HepG2 (cell line): ENCODE measurements around the gene CYRIA. TPM values are rescaled to one million over a fixed set of nuclear protein-coding genes. Genes with fewer than 3 reads are reported as not detected.

Experiments
- ATAC-seq: fragments of 200-7000 bp; cut with Tn5 transposase; 3 replicates; pipeline ENCODE4 v1.9.1; 2020; ENCODE audit warnings: mild to moderate bottlenecking, moderate library complexity
- BruUV-seq: library from RNA; stranded (reverse); fragments of 400-500 nt; replicated peaks from 2 replicates; lab custom pipeline; 2021; lab: Mats Ljungman, UMichigan
- CTCF ChIA-PET: fragments of 300-600 bp; formaldehyde crosslinking; extraction: SDS; loops from one replicate; lab custom pipeline; 2021; ENCODE audit warnings: low total read pairs, inconsistent platforms, low intra/inter-chr PET ratio; lab: Yijun Ruan, JAX
- POLR2A ChIA-PET: fragments of 350-600 bp; sonication (Branson Sonifier 250); formaldehyde crosslinking; loops from one replicate; lab custom pipeline; 2020; ENCODE audit warnings: antibody characterized with exemption, inconsistent platforms; lab: Yijun Ruan, JAX
- DNase-seq: peaks from one replicate; pipeline ENCODE4 v3.0.0-alpha.2; 2015; ENCODE audit warnings: low spot score
- FAIRE-seq: peaks from 3 replicates; lab custom pipeline; 2011; peaks lifted over from hg19 to GRCh38; lab: Jason Lieb, UNC
- H2AFZ ChIP-seq: one replicate; pipeline ENCODE4 v1.6.1; 2011; ENCODE audit warnings: low read length, inconsistent platforms
- H3K27ac ChIP-seq: fragments of 300-600 bp; 3 replicates; pipeline ENCODE4 v1.8.0; 2011; ENCODE audit warnings: mixed run types, mild to moderate bottlenecking, mixed read lengths, low read length, inconsistent platforms; ENCODE audit not compliant: insufficient read depth; ENCODE audit errors: extremely low read length
- H3K27me3 ChIP-seq, 2 experiments: fragments of 200-600 bp in 1 of 2; 2 replicates in 1 of 2; 3 replicates in 1 of 2; pipeline versions ENCODE4 v1.6.0 to v1.8.0; 2011; ENCODE audit warnings: low read length in 2 of 2, mild to moderate bottlenecking in 2 of 2, moderate library complexity in 2 of 2, inconsistent platforms in 1 of 2; ENCODE audit not compliant: insufficient read depth in 2 of 2, control insufficient read depth in 1 of 2
- H3K36me3 ChIP-seq, 2 experiments: fragments of 200-600 bp in 1 of 2; replicated peaks in 1 of 2; 2 replicates in 1 of 2; 3 replicates in 1 of 2; pipeline versions ENCODE4 v1.5.1 to v1.8.0; 2011; ENCODE audit warnings: low read length in 2 of 2, inconsistent platforms in 1 of 2; ENCODE audit not compliant: insufficient read depth in 2 of 2, control insufficient read depth in 1 of 2
- H3K4me1 ChIP-seq: 2 replicates; pipeline ENCODE4 v1.5.1; 2012; ENCODE audit warnings: low read length, inconsistent platforms; ENCODE audit not compliant: insufficient read depth
- H3K4me2 ChIP-seq: 2 replicates; pipeline ENCODE4 v1.6.0; 2011; ENCODE audit warnings: low read depth, low read length, inconsistent platforms
- H3K4me3 ChIP-seq, 3 experiments: fragments of 200-600 bp in 1 of 3; sonication (generic), shearing (Covaris generic) in 1 of 3; replicated peaks in 1 of 3; 2 replicates each; pipeline ENCODE4 v1.5.1; 2011 to 2016; ENCODE audit warnings: low read length in 3 of 3, inconsistent platforms in 2 of 3, low read depth in 2 of 3, mild to moderate bottlenecking in 2 of 3, control low read depth in 1 of 3, mixed read lengths in 1 of 3; ENCODE audit not compliant: insufficient read depth in 1 of 3
- H3K79me2 ChIP-seq: one replicate; pipeline ENCODE4 v1.6.1; 2011; ENCODE audit warnings: low read length, inconsistent platforms; ENCODE audit not compliant: insufficient read depth
- H3K9ac ChIP-seq: 2 replicates; pipeline ENCODE4 v1.6.0; 2011; ENCODE audit warnings: mild to moderate bottlenecking, low read depth, low read length, inconsistent platforms; ENCODE audit not compliant: insufficient read depth
- H3K9me3 ChIP-seq: 2 replicates; pipeline ENCODE4 v1.5.1; 2012; ENCODE audit warnings: mild to moderate bottlenecking, low read length
- H4K20me1 ChIP-seq: 2 replicates; pipeline ENCODE4 v1.6.0; 2011; ENCODE audit warnings: inconsistent platforms, mild to moderate bottlenecking, low read length, moderate library complexity; ENCODE audit not compliant: insufficient read depth
- CCAR2 ChIP-seq: fragments of 200-400 bp; formaldehyde crosslinking; optimal IDR thresholded peaks from 2 replicates; pipeline ENCODE3; 2018; ENCODE audit warnings: low read depth, mild to moderate bottlenecking, low read length, moderate library complexity
- ETV5 ChIP-seq: IDR thresholded peaks from 2 replicates; pipeline ENCODE4 v1.6.1; 2018; ENCODE audit warnings: missing biosample characterization, missing genetic modification reagents, inconsistent platforms, borderline replicate concordance
- JUND ChIP-seq: sonication (generic); formaldehyde crosslinking; IDR thresholded peaks from 2 replicates; pipeline ENCODE4 v1.8.0; 2022; ENCODE audit warnings: mild to moderate bottlenecking, missing genetic modification reagents
- PITX1 ChIP-seq: sonication (generic); formaldehyde crosslinking; IDR thresholded peaks from 2 replicates; pipeline ENCODE4 v1.5.1; 2020; ENCODE audit warnings: mild to moderate bottlenecking, missing genetic modification reagents
- RFX3 ChIP-seq: IDR thresholded peaks from 2 replicates; pipeline ENCODE4 v1.6.1; 2016; ENCODE audit warnings: missing biosample characterization, missing genetic modification reagents
- ZC3H4 ChIP-seq: sonication (generic); formaldehyde crosslinking; IDR thresholded peaks from 2 replicates; pipeline ENCODE4 v1.4.0; 2020; ENCODE audit warnings: missing genetic modification reagents, borderline replicate concordance
- ZFAT ChIP-seq: sonication (generic); formaldehyde crosslinking; conservative IDR thresholded peaks from 2 replicates; pipeline ENCODE4 v1.8.1; 2023; ENCODE audit warnings: missing genetic modification reagents, inconsistent platforms
- ZNF121 ChIP-seq: sonication (generic); formaldehyde crosslinking; IDR thresholded peaks from 2 replicates; pipeline ENCODE4 v1.5.0; 2020; ENCODE audit warnings: mild to moderate bottlenecking, missing genetic modification reagents
- ZNF18 ChIP-seq: sonication (generic); formaldehyde crosslinking; IDR thresholded peaks from 2 replicates; pipeline ENCODE4 v1.8.0; 2022; ENCODE audit warnings: mild to moderate bottlenecking, missing genetic modification reagents; ENCODE audit not compliant: insufficient replicate concordance
- ZNF180 ChIP-seq: sonication (generic); formaldehyde crosslinking; IDR thresholded peaks from 2 replicates; pipeline ENCODE4 v1.4.0; 2020; ENCODE audit warnings: low read depth, missing genetic modification reagents, borderline replicate concordance
- ZNF562 ChIP-seq: sonication (generic); formaldehyde crosslinking; IDR thresholded peaks from 2 replicates; pipeline ENCODE4 v1.8.0; 2022; ENCODE audit warnings: missing genetic modification reagents, borderline replicate concordance
- ZNF670 ChIP-seq: sonication (generic); formaldehyde crosslinking; IDR thresholded peaks from 2 replicates; pipeline ENCODE4 v1.8.0; 2022; ENCODE audit warnings: mild to moderate bottlenecking, missing genetic modification reagents, borderline replicate concordance
- ZNF891 ChIP-seq: sonication (generic); formaldehyde crosslinking; IDR thresholded peaks from 2 replicates; pipeline ENCODE4 v1.5.0; 2020; ENCODE audit warnings: mild to moderate bottlenecking, missing genetic modification reagents
- WGBS: methylation state at CpG from one replicate; pipeline ENCODE4 v1.1.6; 2017; ENCODE audit warnings: low lambda C conversion rate; 5-methylcytosine and 5-hydroxymethylcytosine counted together
- in situ Hi-C: cut with HindIII; loops from 2 replicates; pipeline ENCODE4 v1.10.0; 2017; ENCODE audit warnings: low pct_unique_long_range_greater_than_20kb; ENCODE audit not compliant: extremely low pct_ligation_motif_present
- intact Hi-C: fragments of 100-400 bp; cut with micrococcal nuclease; formaldehyde crosslinking; loops from one replicate; pipeline ENCODE4 v1.10.0; 2022; ENCODE audit not compliant: unreplicated experiment
- polyA plus RNA-seq, 8 experiments: library from polyadenylated mRNA; depleted of rRNA in 3 of 8; stranded (reverse) in 7 of 8; unstranded in 1 of 8; fragments of >200 nt; fragmentation: Illumina TruSeq in 4 of 8; extraction: Trizol in 4 of 8; gene quantifications; 2 replicates each; pipeline versions ENCODE4 v1.2.1 to v1.2.3, GENCODE V29; 2011 to 2016; ENCODE audit warnings: low read depth in 4 of 8, missing spikeins in 1 of 8, mixed read lengths in 1 of 8; ENCODE audit not compliant: insufficient read depth in 1 of 8
- total RNA-seq, 5 experiments: library from RNA; depleted of rRNA; stranded (reverse); fragments of >200 nt; fragmentation: Illumina TruSeq; extraction: Trizol; gene quantifications; 2 replicates each; pipeline ENCODE4 v1.2.3, GENCODE V29; 2016; ENCODE audit warnings: low read depth in 1 of 5

The CYRIA gene
- total and polyA plus RNA-seq, 2 of the 13 experiments (the other 11 are each of a cell fraction or from before 2014, with no cell fraction given) = 0.09 TPM; not detected in 1

GRCh38 chr2:16686641-16687040, 21.0 kb upstream of the CYRIA start:
- POLR2A ChIA-PET = no interaction called here
- FAIRE-seq = no peak
- BruUV-seq = no TSS peak

GRCh38 chr2:16685340-16685715, 19.7 kb upstream of the CYRIA start:
- TF ChIP-seq ZFAT (CRISPR knock-in tag) (no peak), ETV5 (CRISPR knock-in tag) (no peak), ZNF18 (CRISPR knock-in tag) (no peak), ZNF180 (CRISPR knock-in tag) (no peak), CCAR2 (no peak), ZNF891 (CRISPR knock-in tag) (no peak), RFX3 (CRISPR knock-in tag) (no peak), JUND (no peak), PITX1 (CRISPR knock-in tag) (no peak)
- BruUV-seq = no TSS peak
- no peak overlapping the region for H3K9ac ChIP-seq

More at GRCh38 chr2:16686641-16687040, 21.0 kb upstream of the CYRIA start:
- ATAC-seq (no peak), DNase-seq (no peak)
- in situ Hi-C loops (no loop called here), intact Hi-C loops (no loop called here)
- no peak overlapping the region for H3K4me3 ChIP-seq
- H3K36me3 ChIP-seq = no peaks in the 10 kb centered on the region; a peak in 1 of 5 replicates
- H3K79me2 ChIP-seq = no peaks in the 10 kb centered on the region
- H3K4me1 ChIP-seq = no peaks in the 10 kb centered on the region
- CTCF ChIA-PET = no interaction called here
- no peaks in the 10 kb centered on the region for H3K9me3 ChIP-seq
- no peaks in the 10 kb centered on the region for H4K20me1 ChIP-seq
- H2AFZ ChIP-seq = no peak overlapping the region
- WGBS = 6% methylated on average over 2 of the region's 2 CpGs
- no peak overlapping the region for H3K9ac ChIP-seq
- no peak for TF ChIP-seq ZNF121 (CRISPR knock-in tag)
- no peak for TF ChIP-seq ZNF562 (CRISPR knock-in tag)
- TF ChIP-seq ZNF670 = no peak
- no peak for TF ChIP-seq ZC3H4
- H3K4me2 ChIP-seq = no peak overlapping the region
- peaks cover 2 to 10% of the 10 kb centered on the region in 2 experiments; a peak in 2 of 5 replicates for H3K27me3 ChIP-seq
- H3K27ac ChIP-seq = no peak overlapping the region

More at GRCh38 chr2:16685340-16685715, 19.7 kb upstream of the CYRIA start:
- H3K9me3 ChIP-seq = no peaks in the 10 kb centered on the region
- no peak overlapping the region for H3K4me3 ChIP-seq
- no peaks in the 10 kb centered on the region for H4K20me1 ChIP-seq
- in situ Hi-C loops = no loop called here
- no peaks in the 10 kb centered on the region for H3K79me2 ChIP-seq
- DNase-seq (no peak), ATAC-seq (no peak), FAIRE-seq (no peak)
- H3K27ac ChIP-seq = no peak overlapping the region
- POLR2A ChIA-PET = no interaction called here
- H3K4me2 ChIP-seq = no peak overlapping the region
- CTCF ChIA-PET = no interaction called here
- no peak overlapping the region for H2AFZ ChIP-seq
- peaks cover 2 to 10% of the 10 kb centered on the region in 2 experiments; a peak in 2 of 5 replicates for H3K27me3 ChIP-seq
- no peaks in the 10 kb centered on the region; a peak in 1 of 5 replicates for H3K36me3 ChIP-seq
- intact Hi-C loops = no loop called here
- H3K4me1 ChIP-seq = no peaks in the 10 kb centered on the region
